Skeletal muscle cell (primary cell): ENCODE results near the gene BICC1.

Experiments used
- DNase-seq: peaks from one replicate; pipeline ENCODE4 v3.0.0-alpha.2; 2010; ENCODE audit warnings: low read depth
- H3K4me3 ChIP-seq: 2 replicates; pipeline ENCODE4 v1.5.1; 2011; ENCODE audit warnings: low read depth, mild to moderate bottlenecking, control low read depth, low read length, moderate library complexity

The BICC1 gene

DNA sequence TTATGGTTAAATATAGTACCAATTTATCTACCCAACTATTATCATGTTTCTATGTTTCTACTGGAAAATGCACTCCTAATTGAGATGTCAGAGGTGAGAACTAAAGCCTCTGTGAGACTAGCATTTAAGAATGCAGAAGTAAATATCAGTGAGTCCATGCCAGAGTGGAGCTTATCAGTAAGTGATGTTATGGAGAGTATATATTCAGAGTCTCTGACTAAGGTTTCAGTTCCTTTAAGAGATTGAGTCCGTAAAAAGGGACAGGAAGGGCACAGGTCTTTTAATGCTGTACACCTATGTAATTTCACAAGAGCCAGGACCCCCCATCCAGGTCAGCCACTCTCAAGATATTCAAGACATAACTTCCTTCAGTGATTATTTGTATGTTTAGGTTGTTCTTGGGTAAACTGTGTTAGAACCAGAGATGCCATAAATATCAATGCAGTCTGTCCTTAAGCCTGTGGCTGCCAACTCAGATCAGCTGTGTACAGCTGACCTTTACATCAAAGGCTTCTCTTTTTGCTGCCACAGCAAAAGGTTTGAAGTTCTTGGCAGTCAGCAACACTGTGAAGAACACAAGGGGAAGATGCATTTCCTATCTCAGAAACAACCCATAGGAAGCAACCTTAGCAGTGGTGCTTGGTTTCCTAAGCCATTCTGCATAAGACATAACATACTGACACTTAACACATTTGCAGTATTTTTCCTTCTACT lies 244.8 kb downstream of the BICC1 start:
- no peak for DNase-seq
- H3K4me3 ChIP-seq = no peak overlapping the region

DNA sequence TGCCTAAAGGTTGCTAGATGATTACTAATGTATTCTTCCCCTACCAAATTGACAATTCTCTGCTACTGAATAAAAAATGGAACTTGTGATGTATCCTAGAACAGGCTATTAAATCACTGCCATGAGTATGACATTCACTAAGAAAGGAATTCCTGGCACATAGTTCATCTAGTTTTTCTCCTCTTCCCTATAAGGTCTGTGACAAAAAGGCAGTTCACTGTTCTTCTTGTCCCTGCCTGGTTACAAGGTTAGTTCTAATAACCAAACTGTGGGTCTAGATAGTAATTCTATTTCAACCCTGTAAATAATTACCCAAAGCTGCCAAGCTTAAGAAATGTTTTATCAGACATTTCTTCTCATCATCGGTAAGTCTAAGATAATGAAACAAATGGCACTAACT lies 245.6 kb downstream of the BICC1 start:
- no peak overlapping the region for H3K4me3 ChIP-seq

DNA sequence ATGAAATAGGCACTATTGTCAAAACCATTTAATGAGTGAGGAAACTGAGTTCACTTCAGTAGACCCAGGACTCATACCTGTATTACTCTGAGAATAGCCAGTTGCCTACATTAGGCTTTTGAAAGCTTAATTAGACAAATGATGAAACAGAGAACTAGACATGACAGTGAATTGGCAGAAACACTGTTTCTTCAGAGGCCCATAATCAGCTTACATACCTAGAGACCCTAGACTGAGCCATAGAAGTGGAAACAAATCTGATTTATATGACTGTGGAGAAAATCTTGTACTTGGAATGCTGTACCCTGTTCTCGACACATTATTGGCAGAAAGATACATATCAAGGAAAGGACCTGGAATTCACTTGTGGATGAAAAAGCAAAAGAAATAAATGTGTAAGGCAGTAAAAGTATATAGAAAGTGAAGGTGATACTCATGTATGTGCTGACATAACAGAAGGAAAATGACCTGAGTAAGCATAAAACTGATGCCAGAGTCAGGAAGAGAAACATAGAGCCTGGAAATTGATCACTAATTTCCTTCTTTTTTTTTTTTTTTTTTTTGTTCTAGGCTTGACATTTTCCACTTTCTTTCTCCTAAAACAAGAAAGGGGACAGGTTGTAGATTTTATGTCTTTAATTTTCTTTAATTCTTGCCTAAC lies 251.5 kb downstream of the BICC1 start:
- no peak for DNase-seq

More for the DNA sequence above, 245.6 kb downstream of the BICC1 start:
- DNase-seq = no peak

DNA sequence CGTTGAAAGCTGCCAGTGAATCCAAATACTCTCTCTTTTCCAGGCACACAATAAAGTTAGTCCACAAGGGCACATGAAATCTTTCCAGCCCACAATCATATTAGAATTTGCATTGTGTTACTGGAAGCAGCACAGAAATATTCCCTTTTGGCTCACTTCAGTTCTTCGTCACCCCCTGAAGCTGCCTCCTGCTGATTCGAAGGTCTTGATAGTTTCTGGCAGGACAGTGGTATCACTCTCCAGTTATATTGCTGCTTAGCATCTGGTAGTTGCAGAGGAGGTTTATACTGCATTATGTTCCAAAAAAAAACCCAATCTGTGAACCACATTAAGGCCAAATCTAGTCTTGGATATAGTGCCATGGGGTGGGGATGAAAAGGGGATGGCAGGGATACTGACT lies 253.2 kb downstream of the BICC1 start:
- DNase-seq = no peak
- H3K4me3 ChIP-seq = no peak overlapping the region

More for the DNA sequence above, 251.5 kb downstream of the BICC1 start:
- H3K4me3 ChIP-seq = no peak overlapping the region

DNA sequence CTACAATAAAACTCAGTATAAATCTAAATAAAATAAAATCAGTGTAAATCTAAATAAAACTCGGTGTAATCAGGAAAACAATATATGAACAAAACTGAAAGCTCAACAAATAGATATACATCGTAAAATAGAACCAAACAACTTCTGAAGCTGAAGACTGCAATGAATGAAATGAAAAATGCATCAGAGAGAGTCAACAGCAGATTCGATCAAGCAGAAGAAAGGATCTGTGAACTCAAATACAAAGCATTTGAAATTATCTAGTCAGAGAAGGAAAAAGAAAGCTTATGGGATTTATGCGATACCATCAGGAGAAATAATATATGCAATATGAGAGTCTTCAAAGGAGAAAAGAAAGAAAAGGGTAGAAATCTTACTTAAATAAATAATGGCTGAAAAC lies 255.0 kb downstream of the BICC1 start:
- no peak overlapping the region for H3K4me3 ChIP-seq
- DNase-seq = no peak

DNA sequence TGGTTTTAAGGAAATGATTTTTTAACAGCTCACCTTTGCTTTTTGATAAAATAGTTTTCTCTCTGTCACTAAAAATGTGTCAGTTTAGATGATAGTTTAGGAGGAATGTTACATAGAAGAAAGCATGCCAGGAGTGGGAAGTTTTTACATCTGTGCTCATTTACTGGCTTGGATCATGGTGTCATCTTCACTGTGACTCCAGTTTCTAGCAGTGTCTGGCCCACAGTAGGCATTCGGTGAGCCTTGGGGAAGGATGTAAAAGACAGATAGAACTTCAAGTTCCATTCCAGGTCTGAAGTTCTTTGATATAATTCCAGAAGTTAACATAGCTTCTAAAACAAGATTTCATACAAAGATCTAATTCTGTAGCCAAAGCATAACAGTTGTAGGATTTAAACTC lies 259.2 kb downstream of the BICC1 start:
- DNase-seq = no peak
- H3K4me3 ChIP-seq = no peak overlapping the region

DNA sequence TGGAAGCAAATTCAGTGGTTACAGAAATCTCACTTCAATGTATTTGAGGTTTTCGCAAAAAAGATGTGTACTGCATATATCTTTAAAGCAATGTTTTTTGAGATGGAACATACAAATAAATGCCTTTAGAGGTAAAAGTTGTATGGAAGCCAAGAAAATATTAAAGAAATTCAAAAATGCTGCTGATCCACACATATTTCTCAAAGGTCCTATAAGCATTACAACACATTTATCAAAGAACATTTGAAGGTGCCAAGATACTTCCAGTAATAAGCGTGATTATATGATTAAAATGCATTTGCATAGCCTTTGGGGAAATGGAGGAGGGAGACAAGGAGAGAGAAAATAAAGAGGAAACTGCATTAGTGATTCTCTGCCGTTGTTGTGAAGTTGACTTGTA lies 260.1 kb downstream of the BICC1 start:
- no peak for DNase-seq
- H3K4me3 ChIP-seq = no peak overlapping the region

DNA sequence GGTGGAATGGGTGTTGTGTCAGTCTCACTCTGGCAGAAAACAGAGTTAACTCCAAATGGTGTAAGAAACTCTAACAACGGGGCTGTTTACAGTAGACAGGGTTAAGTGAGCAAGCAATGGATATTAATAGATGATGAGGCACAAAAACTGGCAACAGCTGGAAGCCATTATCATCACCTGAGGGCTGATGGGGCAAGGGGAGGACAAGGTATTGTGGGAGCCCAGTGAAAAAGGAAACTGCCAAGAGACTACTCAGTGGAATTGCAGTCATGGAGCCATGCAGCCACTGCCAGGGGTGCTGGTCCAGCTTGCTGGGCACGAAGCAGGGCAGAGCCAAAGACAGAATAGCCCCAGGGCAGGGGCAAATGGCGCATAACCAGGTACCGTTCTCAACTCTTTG lies 260.7 kb downstream of the BICC1 start:
- no peak for DNase-seq
- H3K4me3 ChIP-seq = no peak overlapping the region

DNA sequence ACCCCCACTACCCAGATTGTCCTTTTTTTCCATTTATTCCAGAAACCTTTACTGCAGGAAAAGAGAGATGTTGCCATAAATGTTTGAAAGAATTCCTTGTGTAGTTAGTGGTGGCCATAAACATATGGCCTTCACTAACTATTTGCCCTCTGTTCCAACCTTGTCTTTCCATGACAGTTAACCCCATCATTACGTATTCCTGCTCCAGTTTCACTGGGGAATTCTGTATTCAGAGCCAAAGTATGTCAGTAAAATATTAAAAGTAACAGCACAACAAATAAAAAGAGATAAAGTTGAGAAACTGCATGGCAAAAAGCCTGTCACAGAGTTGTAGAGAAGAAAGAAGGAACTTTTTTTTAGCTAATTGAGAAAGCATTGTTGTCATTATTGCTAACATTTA lies 261.3 kb downstream of the BICC1 start:
- no peak overlapping the region for H3K4me3 ChIP-seq
- DNase-seq = no peak

DNA sequence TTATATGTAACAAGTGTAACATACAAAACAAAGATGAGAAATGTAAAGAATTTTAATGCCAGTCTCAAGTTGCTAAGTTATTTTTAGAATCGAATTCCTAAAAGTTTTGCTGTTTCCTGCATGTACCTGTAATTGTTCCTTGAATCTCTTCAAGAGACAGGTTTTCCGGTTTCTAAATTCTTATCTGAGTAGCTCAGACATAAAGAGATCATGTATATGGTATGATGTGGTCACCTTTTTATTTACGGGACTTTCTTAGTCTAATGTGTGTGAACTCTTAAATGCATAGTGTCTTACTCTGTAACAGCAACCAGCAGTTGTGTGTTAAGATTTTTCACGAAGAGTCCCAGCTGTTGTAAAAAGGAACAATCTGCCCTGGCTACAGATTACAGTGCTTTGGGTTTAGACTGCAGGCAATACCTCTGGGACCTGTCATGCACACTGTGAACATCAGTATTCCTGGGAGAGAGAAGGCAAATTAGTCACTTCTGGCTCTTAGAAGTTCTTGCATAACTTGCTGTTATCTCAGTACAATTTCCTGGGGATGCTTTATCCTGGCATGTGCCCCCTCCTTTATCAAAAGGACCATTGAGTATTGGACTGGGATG lies 263.4 kb downstream of the BICC1 start:
- no peak overlapping the region for H3K4me3 ChIP-seq
- no peak for DNase-seq

DNA sequence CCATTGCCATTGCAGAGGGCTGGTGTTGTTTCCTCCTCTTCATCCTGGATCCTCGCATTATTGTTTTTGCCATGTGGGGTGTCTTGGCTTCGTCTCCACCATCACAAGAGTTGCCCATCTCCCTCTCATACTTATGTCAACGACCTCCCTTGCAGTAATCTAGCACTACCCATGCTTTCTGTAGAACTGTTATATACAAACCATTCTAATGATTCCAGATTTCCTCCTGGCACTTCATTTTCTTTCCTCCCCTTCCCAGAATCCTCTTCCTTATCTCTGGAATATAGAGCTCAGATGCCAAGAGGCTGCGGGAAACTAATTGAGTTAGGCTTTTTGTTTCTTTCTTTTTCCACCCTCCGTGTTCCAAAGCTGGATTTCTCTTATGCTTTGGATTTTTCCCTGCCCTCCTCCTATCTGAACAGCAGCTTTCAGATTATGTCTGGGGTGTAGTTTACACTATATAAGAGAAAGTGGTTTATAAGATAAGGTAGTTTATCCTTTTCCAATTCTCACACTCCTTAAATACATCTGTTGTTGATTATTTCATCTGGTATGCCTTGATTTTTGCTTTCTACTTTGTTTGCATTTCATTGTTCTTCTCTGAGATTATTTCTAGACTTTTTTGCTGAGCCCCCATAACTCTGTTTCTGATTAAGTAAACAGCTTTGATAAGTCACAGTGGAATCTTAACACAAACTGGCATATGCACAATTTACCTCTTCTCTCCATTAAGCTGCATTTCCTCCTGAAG lies 264.1 kb downstream of the BICC1 start:
- H3K4me3 ChIP-seq = no peak overlapping the region
- no peak for DNase-seq

DNA sequence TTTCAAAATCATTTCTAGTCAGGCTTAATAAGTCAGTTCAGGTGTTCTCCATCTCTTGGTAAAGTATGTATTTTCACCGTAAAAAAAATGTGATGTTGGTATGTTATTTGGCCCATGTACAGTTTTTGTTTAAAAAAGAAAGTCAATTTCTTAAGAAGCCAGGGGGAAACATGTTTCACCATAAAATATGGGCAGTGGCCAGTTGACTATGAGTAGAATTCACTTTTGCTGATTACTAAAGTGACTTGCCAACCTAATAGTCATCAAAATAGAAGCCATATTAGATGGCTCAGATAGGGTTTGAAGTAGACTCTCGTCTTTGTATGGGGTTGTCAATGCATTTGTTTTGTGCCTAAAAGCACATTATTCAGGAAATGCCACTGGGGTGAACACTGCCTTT lies 266.3 kb downstream of the BICC1 start:
- no peak for DNase-seq
- no peak overlapping the region for H3K4me3 ChIP-seq

DNA sequence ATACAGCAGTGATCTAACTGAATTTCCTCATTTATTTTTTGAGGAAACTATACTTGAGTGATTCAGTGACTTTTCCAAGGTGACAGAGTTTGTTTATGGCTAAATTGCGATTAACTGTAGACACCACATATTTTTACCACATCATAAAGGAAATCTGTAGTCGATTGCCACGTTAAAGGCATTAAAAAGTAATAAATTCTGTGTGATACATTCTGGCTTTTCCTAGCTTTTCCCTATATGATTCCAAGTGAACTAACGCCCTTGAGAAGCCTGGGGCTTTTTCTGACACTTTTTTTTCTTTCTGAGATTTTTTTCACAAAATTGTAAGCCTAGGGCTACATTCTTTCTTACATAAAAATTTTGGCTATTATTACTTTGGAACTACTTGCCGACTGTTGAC lies 266.9 kb downstream of the BICC1 start:
- no peak for DNase-seq
- H3K4me3 ChIP-seq = no peak overlapping the region

DNA sequence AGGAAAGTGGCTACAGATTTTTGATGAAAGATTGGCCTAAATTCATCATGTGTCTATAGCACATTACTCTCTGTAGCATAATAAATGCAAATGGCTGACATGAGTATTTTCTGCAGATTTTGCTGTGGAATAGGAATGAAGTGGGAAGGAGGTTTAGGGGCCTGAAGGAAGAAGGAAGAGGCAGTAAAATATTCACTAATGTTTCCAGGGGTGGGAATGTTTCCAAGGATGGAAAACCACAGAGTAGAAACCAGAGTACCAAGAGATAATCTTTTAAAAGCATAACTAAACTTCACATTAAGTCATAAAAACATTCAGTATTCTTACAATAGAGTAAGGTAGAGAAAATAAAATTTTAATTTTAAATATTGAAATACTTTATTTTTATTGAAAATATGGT lies 267.8 kb downstream of the BICC1 start:
- no peak for DNase-seq
- no peak overlapping the region for H3K4me3 ChIP-seq

DNA sequence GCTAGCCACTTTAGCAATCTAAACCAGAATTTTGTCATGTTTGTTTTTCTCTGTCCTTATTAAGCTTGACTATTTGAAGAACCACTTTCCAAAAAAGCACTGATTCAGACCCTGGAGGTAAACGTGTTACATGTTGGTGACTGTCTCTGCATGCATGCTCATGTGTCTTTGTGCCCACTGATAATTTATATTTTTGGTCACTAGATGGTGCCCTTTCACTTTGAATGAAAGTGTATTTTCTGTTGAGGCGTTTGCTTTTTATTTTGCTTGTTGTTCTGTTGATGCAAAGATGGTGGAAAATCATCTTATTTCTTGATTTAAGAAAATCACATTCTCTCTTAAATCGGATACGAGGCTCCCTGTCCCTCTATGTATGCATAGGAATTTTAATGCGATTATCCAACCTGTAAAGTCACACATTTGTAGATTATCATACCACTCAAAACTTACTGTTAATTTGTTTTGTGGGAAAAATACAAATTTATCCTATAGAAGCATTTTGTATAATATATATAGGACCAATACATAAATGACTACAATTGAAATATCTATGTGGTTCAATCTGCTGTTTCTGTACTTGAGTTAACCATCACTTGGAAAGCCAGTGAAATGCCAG lies 269.3 kb downstream of the BICC1 start:
- no peak overlapping the region for H3K4me3 ChIP-seq
- DNase-seq = no peak

DNA sequence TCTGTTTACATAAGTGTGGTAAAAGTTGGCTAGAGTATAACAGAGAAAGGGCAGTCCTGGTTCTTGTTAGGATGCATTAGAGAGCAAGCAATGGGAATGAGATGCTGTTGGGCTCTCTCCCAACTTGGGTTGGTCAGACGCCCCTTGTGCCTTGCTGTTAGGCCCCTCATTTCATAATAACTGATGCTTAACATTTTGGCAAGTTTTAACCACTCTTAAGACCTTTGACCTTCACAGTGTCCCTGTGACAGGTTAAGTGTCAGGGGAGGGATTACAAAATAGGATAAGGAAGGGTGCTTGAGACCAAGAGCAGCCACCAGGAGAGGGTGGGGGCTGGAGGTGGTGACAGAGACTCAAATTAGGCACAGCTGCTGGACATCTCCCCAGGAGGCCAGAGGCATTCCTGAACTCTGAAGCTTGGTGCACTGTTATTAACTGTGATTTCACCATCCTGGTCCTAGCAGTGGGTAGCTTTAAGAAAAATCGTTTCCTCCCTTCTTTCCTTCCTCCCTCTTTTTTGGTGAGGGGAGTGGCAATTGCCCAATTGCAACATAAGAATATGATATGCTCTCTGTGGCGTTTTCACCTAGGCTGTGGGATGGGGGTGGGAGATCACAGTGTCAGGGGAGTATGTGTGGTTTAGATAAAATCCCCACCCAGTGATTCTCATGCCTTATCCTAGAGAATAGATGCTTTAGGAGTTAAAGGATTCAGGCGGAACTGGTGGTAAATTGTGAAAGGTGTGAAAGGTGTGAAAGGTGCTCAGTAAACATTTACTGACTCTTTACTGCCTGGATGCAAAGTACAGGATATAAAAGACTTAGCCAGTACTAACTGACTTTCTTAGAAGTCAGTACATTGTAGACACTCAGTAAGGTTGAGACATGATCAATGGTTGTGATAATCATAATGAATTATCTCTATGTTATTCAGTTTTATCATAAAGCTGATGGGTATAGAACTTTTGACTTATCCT lies 270.5 kb downstream of the BICC1 start:
- no peak overlapping the region for H3K4me3 ChIP-seq
- peak; percentile 53 for DNase-seq

DNA sequence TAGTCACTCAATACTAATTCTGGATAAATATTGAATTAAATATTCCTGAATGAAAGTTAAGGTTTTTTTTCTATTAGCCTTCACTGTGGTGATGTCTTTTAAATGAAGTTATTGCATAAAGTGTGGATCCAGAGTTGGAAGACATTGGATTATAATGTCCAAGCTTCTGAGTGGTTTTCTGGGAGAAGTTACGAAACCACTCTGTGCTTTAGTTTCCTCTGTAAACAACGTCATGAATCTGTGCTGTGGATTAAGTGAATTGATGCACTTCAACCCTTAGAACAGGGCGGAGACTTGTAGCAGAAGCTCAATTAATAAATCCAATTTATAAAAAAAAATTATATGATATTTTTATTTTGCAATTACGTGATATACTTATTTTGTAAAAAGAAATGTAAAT lies 271.7 kb downstream of the BICC1 start:
- no peak for DNase-seq
- no peak overlapping the region for H3K4me3 ChIP-seq

DNA sequence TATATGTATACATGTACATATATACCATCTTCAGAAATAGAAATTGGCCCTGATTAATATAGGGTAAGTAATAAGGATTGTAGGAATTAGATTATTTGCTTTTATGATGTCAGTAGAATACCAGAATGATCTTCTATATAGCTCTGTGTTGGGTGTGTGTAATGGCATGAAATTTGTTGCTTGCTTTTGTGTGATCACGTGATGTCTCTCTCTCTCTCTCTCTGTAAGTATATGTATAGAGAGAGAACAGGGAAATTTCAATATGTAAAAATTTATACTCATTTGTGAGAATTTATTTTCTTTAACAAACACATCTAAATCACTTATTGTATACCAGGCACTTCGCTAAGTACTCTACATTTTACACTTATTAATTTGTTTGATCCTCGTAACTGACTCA lies 272.7 kb downstream of the BICC1 start:
- no peak overlapping the region for H3K4me3 ChIP-seq
- no peak for DNase-seq

DNA sequence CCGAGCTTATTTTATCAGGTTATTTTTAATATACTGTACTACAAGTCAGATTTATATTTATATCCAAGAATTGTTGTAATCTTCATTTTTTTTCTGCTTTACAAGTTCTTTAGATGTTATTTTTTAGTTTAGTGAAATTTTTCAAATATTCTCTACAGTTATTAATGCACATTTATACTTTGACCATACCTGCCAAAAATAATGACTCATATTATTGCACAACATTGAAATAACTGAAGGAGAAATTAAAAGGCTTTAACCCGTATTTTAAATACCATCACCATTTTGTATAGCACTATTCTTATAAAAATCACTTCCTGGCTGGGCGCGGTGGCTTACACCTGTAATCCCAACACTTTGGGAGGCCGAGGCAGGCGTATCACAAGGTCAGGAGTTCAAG lies 278.5 kb downstream of the BICC1 start:
- no peak overlapping the region for H3K4me3 ChIP-seq
- no peak for DNase-seq
